OCI-LY1 (cell line): ENCODE data around the gene CPA4.

Source experiments
- H2AFZ ChIP-seq: fragments of 200-600 bp; sonication (generic), shearing (Covaris generic); 2 replicates; pipeline ENCODE4 v1.6.0; 2014; ENCODE audit warnings: antibody characterized with exemption, mild to moderate bottlenecking, low read length
- H3F3A ChIP-seq: fragments of 200-600 bp; sonication (generic), shearing (Covaris generic); 2 replicates; pipeline ENCODE4 v1.6.0; 2014; ENCODE audit warnings: mild to moderate bottlenecking, antibody characterized with exemption, low read length, moderate library complexity; ENCODE audit not compliant: insufficient read depth
- H3K27ac ChIP-seq: fragments of 200-600 bp; sonication (generic); 2 replicates; pipeline ENCODE4 v1.5.1; 2014; ENCODE audit warnings: low read length, mixed run types, mild to moderate bottlenecking, low read depth; ENCODE audit not compliant: poor library complexity, severe bottlenecking
- H3K27me3 ChIP-seq: fragments of 200-600 bp; sonication (generic); 2 replicates; pipeline ENCODE4 v1.6.0; 2014; ENCODE audit warnings: antibody characterized with exemption, mild to moderate bottlenecking, low read length, moderate library complexity; ENCODE audit not compliant: insufficient read depth
- H3K36me3 ChIP-seq: fragments of 200-600 bp; sonication (generic); 2 replicates; pipeline ENCODE4 v1.6.1; 2014; ENCODE audit warnings: mild to moderate bottlenecking, antibody characterized with exemption, low read length, moderate library complexity, mixed read lengths; ENCODE audit not compliant: insufficient read depth
- H3K4me1 ChIP-seq: fragments of 200-600 bp; sonication (generic); 2 replicates; pipeline ENCODE4 v1.5.1; 2014; ENCODE audit warnings: mild to moderate bottlenecking, low read length, moderate library complexity; ENCODE audit not compliant: insufficient read depth, severe bottlenecking
- H3K4me2 ChIP-seq: fragments of 200-600 bp; sonication (generic), shearing (Covaris generic); 2 replicates; pipeline ENCODE4 v1.6.1; 2014; ENCODE audit warnings: low read length
- H3K4me3 ChIP-seq: fragments of 200-600 bp; sonication (generic); 2 replicates; pipeline ENCODE4 v1.5.1; 2014; ENCODE audit warnings: low read length, low read depth, mild to moderate bottlenecking, mixed read lengths; ENCODE audit not compliant: poor library complexity, severe bottlenecking
- H3K79me2 ChIP-seq: fragments of 200-600 bp; shearing (Covaris generic); 2 replicates; pipeline ENCODE4 v1.6.1; 2016; ENCODE audit warnings: mixed run types, low read length, mixed read lengths; ENCODE audit not compliant: insufficient read depth
- H3K9ac ChIP-seq: fragments of 200-600 bp; sonication (generic), shearing (Covaris generic); 2 replicates; pipeline ENCODE4 v1.6.1; 2014; ENCODE audit warnings: mild to moderate bottlenecking, low read length, mixed read lengths
- H3K9me2 ChIP-seq: fragments of 200-600 bp; sonication (generic), shearing (Covaris generic); 2 replicates; pipeline ENCODE4 v1.6.1; 2014; ENCODE audit warnings: low read depth, mild to moderate bottlenecking, low read length, mixed read lengths
- H3K9me3 ChIP-seq: fragments of 200-600 bp; shearing (Covaris generic); 2 replicates; pipeline ENCODE4 v1.6.1; 2014; ENCODE audit warnings: low read length, mixed read lengths
- H4K20me1 ChIP-seq: fragments of 200-600 bp; sonication (generic), shearing (Covaris generic); 2 replicates; pipeline ENCODE4 v1.6.0; 2016; ENCODE audit warnings: mild to moderate bottlenecking, low read length; ENCODE audit not compliant: insufficient read depth
- CTCF ChIP-seq: fragments of 200-600 bp; sonication (generic), shearing (Covaris generic); IDR thresholded peaks from 2 replicates; pipeline ENCODE4 v1.5.1; 2017; ENCODE audit warnings: mild to moderate bottlenecking, antibody characterized with exemption, low read length, moderate library complexity, mixed read lengths
- EZH2 ChIP-seq: fragments of 200-600 bp; sonication (generic), shearing (Covaris generic); IDR thresholded peaks from 2 replicates; pipeline ENCODE4 v1.8.0; 2017; ENCODE audit warnings: borderline replicate concordance, mixed run types, mild to moderate bottlenecking, antibody characterized with exemption, low read length, moderate library complexity, mixed read lengths

CPA4 gene

DNA sequence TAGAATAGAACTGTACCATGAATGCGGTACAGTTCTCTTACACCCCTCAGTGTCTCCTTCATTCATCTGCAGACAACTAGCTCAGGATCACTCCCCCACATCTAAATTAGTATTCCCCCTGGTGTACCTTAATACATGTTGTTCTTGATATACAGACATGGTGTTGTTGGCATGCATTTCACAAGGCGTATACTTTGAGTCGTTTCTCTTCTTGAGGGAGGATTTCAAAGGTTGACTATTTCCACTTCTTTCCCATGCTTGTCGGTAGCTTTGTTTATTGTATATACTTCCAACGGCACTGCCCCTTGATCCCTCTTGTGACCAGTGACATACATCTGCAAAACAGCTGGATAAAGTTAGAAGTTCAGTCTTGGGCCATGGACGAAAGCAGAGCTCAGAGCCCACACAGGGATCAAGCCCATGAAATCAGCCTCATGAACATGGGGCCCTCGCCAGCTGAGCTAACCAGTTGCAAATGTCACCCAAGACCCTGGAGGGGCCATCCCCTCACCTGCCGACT is 8.6 kb downstream of the CPA4 start:
- Histone ChIP-seq H3K4me2 (no peak overlapping the region), H3F3A (no peaks in the 10 kb centered on the region), H2AFZ (no peak overlapping the region), H4K20me1 (no peaks in the 10 kb centered on the region), H3K9me3 (no peaks in the 10 kb centered on the region), H3K27ac (no peak overlapping the region), H3K9ac (no peak overlapping the region), H3K27me3 (peaks cover 16% of the 10 kb centered on the region), H3K4me3 (no peak overlapping the region), H3K9me2 (no peaks in the 10 kb centered on the region), H3K4me1 (no peaks in the 10 kb centered on the region), H3K36me3 (no peaks in the 10 kb centered on the region), H3K79me2 (no peaks in the 10 kb centered on the region)
- no peak for TF ChIP-seq CTCF
- TF ChIP-seq EZH2, result no peak

GRCh38 chr7:130302649-130303048 is 9.7 kb downstream of the CPA4 start:
- Histone ChIP-seq H3K4me1 (no peaks in the 10 kb centered on the region), H3K9me2 (no peaks in the 10 kb centered on the region), H3K36me3 (no peaks in the 10 kb centered on the region), H2AFZ (no peak overlapping the region), H3K79me2 (no peaks in the 10 kb centered on the region), H3K27ac (no peak overlapping the region), H3K4me3 (no peak overlapping the region), H4K20me1 (no peaks in the 10 kb centered on the region), H3K4me2 (no peak overlapping the region), H3K9me3 (no peaks in the 10 kb centered on the region), H3F3A (no peaks in the 10 kb centered on the region), H3K9ac (no peak overlapping the region), H3K27me3 (peaks cover 16% of the 10 kb centered on the region)
- no peak for TF ChIP-seq EZH2
- no peak for TF ChIP-seq CTCF

- Histone ChIP-seq H3K9me3 (no peaks in the 10 kb centered on the region), H3K27me3 (peaks cover 16% of the 10 kb centered on the region), H4K20me1 (no peaks in the 10 kb centered on the region), H3K4me1 (no peaks in the 10 kb centered on the region), H3K4me2 (no peak overlapping the region), H3K36me3 (no peaks in the 10 kb centered on the region), H3K9me2 (no peaks in the 10 kb centered on the region), H3K79me2 (no peaks in the 10 kb centered on the region), H2AFZ (no peak overlapping the region), H3K27ac (no peak overlapping the region), H3K9ac (no peak overlapping the region), H3K4me3 (no peak overlapping the region), H3F3A (no peaks in the 10 kb centered on the region)
- TF ChIP-seq EZH2 (no peak), CTCF (no peak)
Observed at GRCh38 chr7:130303127-130303526, 10.2 kb downstream of the CPA4 start.
